ENCODE data around the gene FOXA2. TPM values are rescaled to one million over a fixed set of nuclear protein-coding genes. Genes with fewer than 3 reads are reported as not detected.

The FOXA2 gene
- total RNA-seq, 1 experiment from 2014 or later, result 43.6 TPM

DNA sequence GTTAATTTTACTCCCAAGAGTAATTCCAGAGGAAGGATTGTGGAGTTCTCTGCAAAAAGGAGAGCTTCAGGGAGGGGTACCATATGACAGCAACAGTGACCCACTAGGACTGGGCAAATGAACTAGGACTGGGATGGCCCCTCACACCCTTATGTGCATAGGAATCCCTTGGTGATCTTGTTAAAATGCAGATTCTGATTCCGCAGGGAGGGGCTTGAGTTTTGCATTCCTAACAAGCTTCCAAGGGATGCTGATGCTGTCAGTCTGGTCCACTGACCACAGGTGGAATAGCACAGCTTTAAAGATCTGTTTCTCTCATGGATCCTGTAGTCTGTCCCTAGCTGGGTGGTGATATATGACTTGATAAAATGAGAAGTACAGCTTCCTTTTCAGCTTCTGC is 6.3 kb upstream of the FOXA2 start:
- no peaks in the 10 kb centered on the region for H3K36me3 Mint-ChIP-seq (ENCODE audit: insufficient read depth, unreplicated experiment)
- peaks cover 6% of the 10 kb centered on the region for H3K27me3 Mint-ChIP-seq (ENCODE audit: insufficient read depth, unreplicated experiment)
- no peak overlapping the region for H3K27ac Mint-ChIP-seq (ENCODE audit: unreplicated experiment)
- H3K4me1 Mint-ChIP-seq (ENCODE audit: low read depth, unreplicated experiment), result peaks cover 4% of the 10 kb centered on the region
- CTCF ChIA-PET, result no interaction called here
- H3K27me3 ChIP-seq (replicated peaks; ENCODE audit: control insufficient read depth, insufficient read depth, low read length), result no peaks in the 10 kb centered on the region
- peaks cover 7% of the 10 kb centered on the region; the same call in 1 of the 2 replicates for H3K4me1 ChIP-seq
- BruUV-seq (replicated peaks), result no TSS peak
- intact Hi-C loops (cut with micrococcal nuclease; ENCODE audit: unreplicated experiment), result no loop called here
- TF ChIP-seq, protein P1, sequence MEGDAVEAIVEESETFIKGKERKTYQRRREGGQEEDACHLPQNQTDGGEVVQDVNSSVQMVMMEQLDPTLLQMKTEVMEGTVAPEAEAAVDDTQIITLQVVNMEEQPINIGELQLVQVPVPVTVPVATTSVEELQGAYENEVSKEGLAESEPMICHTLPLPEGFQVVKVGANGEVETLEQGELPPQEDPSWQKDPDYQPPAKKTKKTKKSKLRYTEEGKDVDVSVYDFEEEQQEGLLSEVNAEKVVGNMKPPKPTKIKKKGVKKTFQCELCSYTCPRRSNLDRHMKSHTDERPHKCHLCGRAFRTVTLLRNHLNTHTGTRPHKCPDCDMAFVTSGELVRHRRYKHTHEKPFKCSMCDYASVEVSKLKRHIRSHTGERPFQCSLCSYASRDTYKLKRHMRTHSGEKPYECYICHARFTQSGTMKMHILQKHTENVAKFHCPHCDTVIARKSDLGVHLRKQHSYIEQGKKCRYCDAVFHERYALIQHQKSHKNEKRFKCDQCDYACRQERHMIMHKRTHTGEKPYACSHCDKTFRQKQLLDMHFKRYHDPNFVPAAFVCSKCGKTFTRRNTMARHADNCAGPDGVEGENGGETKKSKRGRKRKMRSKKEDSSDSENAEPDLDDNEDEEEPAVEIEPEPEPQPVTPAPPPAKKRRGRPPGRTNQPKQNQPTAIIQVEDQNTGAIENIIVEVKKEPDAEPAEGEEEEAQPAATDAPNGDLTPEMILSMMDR (IDR thresholded peaks at IDR 0.05; ENCODE audit: insufficient read depth in 1 of 2, low read depth in 1 of 2, low read length in 1 of 2, severe bottlenecking in 1 of 2, unreplicated experiment in 1 of 2), result no peak
- no peaks in the 10 kb centered on the region for H3K9me3 Mint-ChIP-seq (ENCODE audit: unreplicated experiment)
- DNase-seq, result no peak
- H3K4me3 ChIP-seq (ENCODE audit: low read depth, low read length), result no peak overlapping the region
- H3K36me3 ChIP-seq (ENCODE audit: control insufficient read depth, insufficient read depth, low read length), result no peaks in the 10 kb centered on the region
- POLR2A ChIA-PET, result no interaction called here
- H3K9me3 ChIP-seq, result no peaks in the 10 kb centered on the region
- no peak overlapping the region for H3K4me3 Mint-ChIP-seq (ENCODE audit: unreplicated experiment)

DNA sequence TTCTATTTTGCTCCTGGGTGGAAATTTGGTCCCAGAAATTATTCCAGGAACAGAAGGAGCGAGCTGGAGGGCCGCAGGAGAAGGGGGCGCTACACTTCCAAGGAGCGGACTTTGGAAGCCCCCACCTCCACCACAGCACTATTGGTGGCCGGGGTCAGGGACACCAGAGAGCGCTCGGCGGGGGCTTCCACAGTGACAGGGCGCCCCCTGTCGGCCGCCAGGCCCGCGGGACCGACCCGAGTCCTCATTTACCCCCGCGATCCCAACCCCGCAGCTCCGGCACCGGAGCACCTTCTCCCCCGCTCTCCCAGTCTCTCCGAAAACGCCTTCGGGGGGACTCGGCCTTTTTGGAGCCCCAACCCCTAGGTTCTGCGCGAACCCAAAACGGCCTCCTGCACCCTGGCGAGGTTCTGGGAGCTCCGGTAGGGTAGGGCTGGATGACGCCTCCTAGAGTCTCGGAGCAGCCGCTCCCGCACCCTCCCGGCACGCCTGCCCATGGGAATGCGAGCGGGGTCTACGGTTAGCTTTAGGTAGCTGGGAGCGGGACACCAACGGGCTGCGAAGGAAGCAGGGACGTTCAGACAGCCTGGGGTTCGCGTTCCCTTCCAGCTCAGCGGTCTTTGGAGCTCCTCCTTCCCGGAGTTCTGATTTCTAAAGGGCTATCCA is 2.4 kb upstream of the FOXA2 start:
- no peaks in the 10 kb centered on the region for H3K27me3 ChIP-seq (replicated peaks; ENCODE audit: control insufficient read depth, insufficient read depth, low read length)
- peaks cover 30% of the 10 kb centered on the region for H3K36me3 Mint-ChIP-seq (ENCODE audit: insufficient read depth, unreplicated experiment)
- H3K36me3 ChIP-seq (ENCODE audit: control insufficient read depth, insufficient read depth, low read length), result peaks cover 2% of the 10 kb centered on the region; the same call in 1 of the 2 replicates
- intact Hi-C loops (cut with micrococcal nuclease; ENCODE audit: unreplicated experiment), result loop anchor here (1.0 to 10.0 kb wide), 2 partner anchors 247 to 768 kb away; partner anchors contain the start of gene NXT1
- peak; percentile 62 to 72 for DNase-seq
- no peaks in the 10 kb centered on the region for H3K9me3 Mint-ChIP-seq (ENCODE audit: unreplicated experiment)
- no peak overlapping the region for H3K27ac Mint-ChIP-seq (ENCODE audit: unreplicated experiment)
- TF ChIP-seq, protein P1 (IDR thresholded peaks at IDR 0.05; ENCODE audit: insufficient read depth in 1 of 2, low read depth in 1 of 2, low read length in 1 of 2, severe bottlenecking in 1 of 2, unreplicated experiment in 1 of 2), result peak; percentile 77 to 78
- H3K4me1 Mint-ChIP-seq (ENCODE audit: low read depth, unreplicated experiment), result peaks cover 7% of the 10 kb centered on the region
- ChIA-PET CTCF (interaction anchor here (0.6 to 2.1 kb wide), 10 partner anchors 12 to 248 kb away, joined by 3 to 15 read pairs (median 4); no protein-coding TSS in a partner anchor), POLR2A (interaction anchor here (1.1 to 1.4 kb wide), 2 partner anchors 62 to 96 kb away, joined by 3 to 5 read pairs; no protein-coding TSS in a partner anchor)
- H3K9me3 ChIP-seq, result no peaks in the 10 kb centered on the region
- no peak overlapping the region for H3K4me3 Mint-ChIP-seq (ENCODE audit: unreplicated experiment)
- H3K4me3 ChIP-seq (ENCODE audit: low read depth, low read length), result no peak overlapping the region
- peaks cover 6% of the 10 kb centered on the region for H3K27me3 Mint-ChIP-seq (ENCODE audit: insufficient read depth, unreplicated experiment)
- BruUV-seq (replicated peaks), result no TSS peak
- peaks cover 13% of the 10 kb centered on the region for H3K4me1 ChIP-seq

DNA sequence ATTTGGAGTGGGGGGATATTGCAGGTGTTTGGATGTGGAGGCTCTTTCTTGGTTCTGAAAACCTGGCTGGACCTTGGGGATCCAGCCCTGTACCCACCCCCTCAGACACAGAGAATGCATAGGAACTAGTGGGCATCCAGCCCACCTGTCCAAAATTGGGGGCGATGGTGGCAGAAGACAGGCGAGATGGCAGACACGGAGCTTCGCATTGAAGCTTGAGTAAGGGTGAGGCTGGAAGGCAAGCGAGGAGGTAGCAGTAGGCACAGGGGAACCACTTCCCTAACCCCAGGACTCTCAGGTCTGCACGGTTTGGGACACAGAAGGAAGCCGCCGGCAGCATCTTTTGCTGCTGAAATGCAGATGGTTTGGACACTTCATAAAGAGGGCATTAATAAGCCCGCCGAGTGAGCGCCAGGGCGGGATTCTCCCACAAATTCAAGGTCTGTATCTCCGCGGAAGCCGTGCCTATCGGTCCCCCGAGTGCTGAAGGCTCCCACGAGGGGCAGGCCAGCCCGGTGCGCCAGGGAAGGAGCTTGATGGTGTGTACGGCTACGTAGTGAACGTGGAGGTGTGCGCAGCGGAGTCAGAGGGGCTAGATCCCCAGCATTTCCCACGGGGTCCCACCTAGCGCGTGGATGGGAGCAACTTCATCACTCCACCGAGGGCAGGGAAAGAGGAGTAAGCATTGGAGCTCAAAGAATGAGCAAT is 1.6 kb upstream of the FOXA2 start:
- peak overlapping the region; percentile 79 for H3K4me3 ChIP-seq (ENCODE audit: low read depth, low read length)
- peak overlapping the region; percentile 87 for H3K4me3 Mint-ChIP-seq (ENCODE audit: unreplicated experiment)

More for the DNA sequence above, 1.6 kb upstream of the FOXA2 start:
- BruUV-seq (replicated peaks), result no TSS peak
- H3K9me3 ChIP-seq, result no peaks in the 10 kb centered on the region
- DNase-seq, result no peak
- H3K27me3 ChIP-seq (replicated peaks; ENCODE audit: control insufficient read depth, insufficient read depth, low read length), result no peaks in the 10 kb centered on the region
- Mint-ChIP-seq H3K9me3 (ENCODE audit: unreplicated experiment) (no peaks in the 10 kb centered on the region), H3K36me3 (ENCODE audit: insufficient read depth, unreplicated experiment) (peaks cover 38% of the 10 kb centered on the region), H3K27ac (ENCODE audit: unreplicated experiment) (peak overlapping the region; percentile 82), H3K4me1 (ENCODE audit: low read depth, unreplicated experiment) (peaks cover 7% of the 10 kb centered on the region), H3K27me3 (ENCODE audit: insufficient read depth, unreplicated experiment) (peaks cover 6% of the 10 kb centered on the region)
- H3K4me1 ChIP-seq, result peaks cover 13% of the 10 kb centered on the region
- H3K36me3 ChIP-seq (ENCODE audit: control insufficient read depth, insufficient read depth, low read length), result peaks cover 2% of the 10 kb centered on the region
- intact Hi-C loops (cut with micrococcal nuclease; ENCODE audit: unreplicated experiment), result loop anchor here (1.0 to 10.0 kb wide), 3 partner anchors 96 to 769 kb away; partner anchors contain the start of gene NXT1
- ChIA-PET CTCF (interaction anchor here (0.6 to 2.9 kb wide), 11 partner anchors 11 to 247 kb away, joined by 3 to 19 read pairs (median 6); no protein-coding TSS in a partner anchor), POLR2A (interaction anchor here (1.1 to 2.9 kb wide), 3 partner anchors 62 to 95 kb away, joined by 3 to 33 read pairs (median 5); no protein-coding TSS in a partner anchor)
- TF ChIP-seq, protein P1 (IDR thresholded peaks at IDR 0.05; ENCODE audit: insufficient read depth in 1 of 2, low read depth in 1 of 2, low read length in 1 of 2, severe bottlenecking in 1 of 2, unreplicated experiment in 1 of 2), result no peak

Measured in Caco-2 (cell line).